SK-N-DZ (cell line): ENCODE results near the gene ITGA1.

Experiments used
- DNase-seq: peaks from one replicate; pipeline ENCODE4 v3.0.0-alpha.2; 2015; ENCODE audit warnings: low spot score

Gene ITGA1

GRCh38 chr5:52771343-52772039 is 16.2 kb upstream of the ITGA1 start:
- no peak for DNase-seq

- DNase-seq: no peak
Observed at GRCh38 chr5:52772668-52773067, 15.0 kb upstream of the ITGA1 start.

- DNase-seq: no peak
Observed at GRCh38 chr5:52773342-52773741, 14.4 kb upstream of the ITGA1 start.

GRCh38 chr5:52774005-52774410 is 13.7 kb upstream of the ITGA1 start:
- DNase-seq: no peak

GRCh38 chr5:52776116-52776515 is 11.6 kb upstream of the ITGA1 start:
- no peak for DNase-seq

GRCh38 chr5:52777186-52777585 is 10.5 kb upstream of the ITGA1 start:
- no peak for DNase-seq

- DNase-seq: no peak
Observed at GRCh38 chr5:52778781-52779180, 8.9 kb upstream of the ITGA1 start.

- no peak for DNase-seq
Observed at GRCh38 chr5:52779213-52779612, 8.5 kb upstream of the ITGA1 start.

- DNase-seq: no peak
Observed at GRCh38 chr5:52783226-52783959, 4.3 kb upstream of the ITGA1 start.

GRCh38 chr5:52784737-52785136 is 3.0 kb upstream of the ITGA1 start:
- DNase-seq: no peak

GRCh38 chr5:52786391-52786790 is 1.3 kb upstream of the ITGA1 start:
- no peak for DNase-seq

GRCh38 chr5:52786949-52787599 is 642 bp upstream of the ITGA1 start:
- DNase-seq: no peak

GRCh38 chr5:52788505-52788821 is 747 bp downstream of the ITGA1 start:
- no peak for DNase-seq

GRCh38 chr5:52789378-52789777 is 1.7 kb downstream of the ITGA1 start:
- DNase-seq: no peak

- DNase-seq: no peak
Observed at GRCh38 chr5:52789851-52790250, 2.1 kb downstream of the ITGA1 start.

GRCh38 chr5:52791366-52791765 is 3.6 kb downstream of the ITGA1 start:
- no peak for DNase-seq

GRCh38 chr5:52794519-52794918 is 6.8 kb downstream of the ITGA1 start:
- DNase-seq: no peak

- no peak for DNase-seq
Observed at GRCh38 chr5:52796031-52796430, 8.3 kb downstream of the ITGA1 start.

- DNase-seq: no peak
Observed at GRCh38 chr5:52796516-52797103, 8.9 kb downstream of the ITGA1 start.

- no peak for DNase-seq
Observed at GRCh38 chr5:52798938-52799337, 11.2 kb downstream of the ITGA1 start.

GRCh38 chr5:52799358-52799982 is 11.8 kb downstream of the ITGA1 start:
- DNase-seq: no peak

- DNase-seq: peak; percentile 94
Observed at GRCh38 chr5:52799983-52800393, 12.3 kb downstream of the ITGA1 start.
